ENCODE measurements around the gene CREB1. TPM values are rescaled to one million over a fixed set of nuclear protein-coding genes. Genes with fewer than 3 reads are reported as not detected.
"Not testable (repeated sequence)": the region's sequence is repeated elsewhere in the genome, so short reads cannot be mapped to it uniquely, and the experiment has no call there.

CREB1 gene
- polyA plus RNA-seq (2012; ENCODE audit: insufficient read depth, insufficient read length): 43.4 TPM

GRCh38 chr2:207529330-207530159, at the start of gene CREB1:
Gene CREB1, plus strand, starts transcription at chr2:207529962. Its CDS starts 25,674 bp downstream, at chr2:207555636.
- DNase-seq (ENCODE audit: low read depth, low spot score): peak; percentile 92
- H3K4me3 ChIP-seq (ENCODE audit: low read length): peak within 1 kb of the TSS; percentile 76

GRCh38 chr2:207480521-207481040, 49.2 kb upstream of the CREB1 start:
- no peak for DNase-seq (ENCODE audit: low read depth, low spot score)
- H3K4me3 ChIP-seq (ENCODE audit: low read length): no peak overlapping the region

GRCh38 chr2:207481924-207482323, 47.8 kb upstream of the CREB1 start:
- DNase-seq (ENCODE audit: low read depth, low spot score): no peak
- no peak overlapping the region for H3K4me3 ChIP-seq (ENCODE audit: low read length)

- H3K4me3 ChIP-seq (ENCODE audit: low read length): no peak overlapping the region
- DNase-seq (ENCODE audit: low read depth, low spot score): no peak
Measured at GRCh38 chr2:207482630-207483029, 47.1 kb upstream of the CREB1 start.

- no peak for DNase-seq (ENCODE audit: low read depth, low spot score)
- H3K4me3 ChIP-seq (ENCODE audit: low read length): no peak overlapping the region
Measured at GRCh38 chr2:207483066-207483465, 46.7 kb upstream of the CREB1 start.

- no peak for DNase-seq (ENCODE audit: low read depth, low spot score)
- no peak overlapping the region for H3K4me3 ChIP-seq (ENCODE audit: low read length)
Measured at GRCh38 chr2:207483477-207483876, 46.3 kb upstream of the CREB1 start.

GRCh38 chr2:207484444-207485391, 45.0 kb upstream of the CREB1 start:
- DNase-seq (ENCODE audit: low read depth, low spot score): no peak
- H3K4me3 ChIP-seq (ENCODE audit: low read length): no peak overlapping the region

- DNase-seq (ENCODE audit: low read depth, low spot score): no peak
Measured at GRCh38 chr2:207487650-207488311, 42.0 kb upstream of the CREB1 start.

GRCh38 chr2:207489251-207489650, 40.5 kb upstream of the CREB1 start:
- no peak for DNase-seq (ENCODE audit: low read depth, low spot score)
- no peak overlapping the region for H3K4me3 ChIP-seq (ENCODE audit: low read length)

More at GRCh38 chr2:207487650-207488311, 42.0 kb upstream of the CREB1 start:
- H3K4me3 ChIP-seq (ENCODE audit: low read length): no peak overlapping the region

- no peak overlapping the region for H3K4me3 ChIP-seq (ENCODE audit: low read length)
- no peak for DNase-seq (ENCODE audit: low read depth, low spot score)
Measured at GRCh38 chr2:207490441-207490840, 39.3 kb upstream of the CREB1 start.

- no peak for DNase-seq (ENCODE audit: low read depth, low spot score)
- H3K4me3 ChIP-seq (ENCODE audit: low read length): no peak overlapping the region
Measured at GRCh38 chr2:207491086-207491485, 38.7 kb upstream of the CREB1 start.

GRCh38 chr2:207491956-207492355, 37.8 kb upstream of the CREB1 start:
- DNase-seq (ENCODE audit: low read depth, low spot score): no peak
- H3K4me3 ChIP-seq (ENCODE audit: low read length): no peak overlapping the region

- no peak for DNase-seq (ENCODE audit: low read depth, low spot score)
- no peak overlapping the region for H3K4me3 ChIP-seq (ENCODE audit: low read length)
Measured at GRCh38 chr2:207492461-207492860, 37.3 kb upstream of the CREB1 start.

- no peak overlapping the region for H3K4me3 ChIP-seq (ENCODE audit: low read length)
Measured at GRCh38 chr2:207494137-207494536, 35.6 kb upstream of the CREB1 start.

GRCh38 chr2:207496936-207497335, 32.8 kb upstream of the CREB1 start:
- DNase-seq (ENCODE audit: low read depth, low spot score); H3K4me3 ChIP-seq (ENCODE audit: low read length): not testable (repeated sequence)

More at GRCh38 chr2:207494137-207494536, 35.6 kb upstream of the CREB1 start:
- no peak for DNase-seq (ENCODE audit: low read depth, low spot score)

- DNase-seq (ENCODE audit: low read depth, low spot score): no peak
- no peak overlapping the region for H3K4me3 ChIP-seq (ENCODE audit: low read length)
Measured at GRCh38 chr2:207497596-207497995, 32.2 kb upstream of the CREB1 start.

- H3K4me3 ChIP-seq (ENCODE audit: low read length): no peak overlapping the region
- no peak for DNase-seq (ENCODE audit: low read depth, low spot score)
Measured at GRCh38 chr2:207498427-207498826, 31.3 kb upstream of the CREB1 start.

GRCh38 chr2:207499114-207499513, 30.6 kb upstream of the CREB1 start:
- H3K4me3 ChIP-seq (ENCODE audit: low read length): no peak overlapping the region
- no peak for DNase-seq (ENCODE audit: low read depth, low spot score)
